Activated naive CD8-positive, alpha-beta T cell treated with anti-CD3 and anti-CD28 coated beads for 36 hours (primary cell): ENCODE results near the gene HOXA3. TPM values are rescaled to one million over a fixed set of nuclear protein-coding genes. Genes with fewer than 3 reads are reported as not detected.

Source experiments
- DNase-seq: peaks from one replicate; pipeline ENCODE4 v3.0.0; 2021
- H3K27ac Mint-ChIP-seq: one replicate; pipeline ENCODE4 v1.8.0; 2022; ENCODE audit warnings: mild to moderate bottlenecking, moderate library complexity, mixed read lengths
- H3K27me3 Mint-ChIP-seq: one replicate; pipeline ENCODE4 v1.8.0; 2022; ENCODE audit warnings: mild to moderate bottlenecking, mixed read lengths
- H3K36me3 Mint-ChIP-seq: one replicate; pipeline ENCODE4 v1.8.0; 2021; ENCODE audit warnings: mild to moderate bottlenecking, mixed read lengths
- H3K4me1 Mint-ChIP-seq: one replicate; pipeline ENCODE4 v1.8.0; 2021; ENCODE audit warnings: mixed read lengths
- H3K4me3 Mint-ChIP-seq: one replicate; pipeline ENCODE4 v1.8.0; 2022; ENCODE audit warnings: mild to moderate bottlenecking, moderate library complexity, mixed read lengths
- H3K9me3 Mint-ChIP-seq: one replicate; pipeline ENCODE4 v1.8.0; 2022; ENCODE audit warnings: mixed read lengths
- total RNA-seq, 2 experiments: library from RNA; stranded (reverse); gene quantifications; one replicate each; pipeline ENCODE4 v1.2.3, GENCODE V29; 2021

HOXA3 gene
- total RNA-seq, 2 experiments from 2014 or later: not detected

DNA sequence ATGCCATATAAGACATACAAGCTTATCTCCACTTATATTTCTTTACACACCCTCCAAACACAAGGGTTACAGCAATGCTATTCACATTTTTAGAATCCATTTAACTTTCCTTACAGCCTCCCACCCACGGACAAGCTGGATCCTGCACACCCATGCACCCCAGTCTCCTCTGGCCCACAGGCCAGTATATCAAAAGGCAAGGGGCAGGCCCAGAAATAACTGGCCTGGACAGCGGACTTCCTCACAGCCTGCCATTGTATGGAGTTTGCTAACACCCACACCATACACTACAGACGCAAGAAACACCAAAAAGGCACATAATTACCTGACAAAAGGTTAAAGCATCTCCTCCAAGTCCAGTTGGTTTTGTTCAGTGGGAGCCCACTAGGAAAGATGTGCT lies 33.8 kb downstream of the HOXA3 start:
- no peak overlapping the region for H3K27ac Mint-ChIP-seq
- peaks cover 3% of the 10 kb centered on the region for H3K27me3 Mint-ChIP-seq
- H3K9me3 Mint-ChIP-seq: no peaks in the 10 kb centered on the region
- H3K4me1 Mint-ChIP-seq: no peaks in the 10 kb centered on the region
- DNase-seq: no peak
- no peak overlapping the region for H3K4me3 Mint-ChIP-seq
- H3K36me3 Mint-ChIP-seq: no peaks in the 10 kb centered on the region

DNA sequence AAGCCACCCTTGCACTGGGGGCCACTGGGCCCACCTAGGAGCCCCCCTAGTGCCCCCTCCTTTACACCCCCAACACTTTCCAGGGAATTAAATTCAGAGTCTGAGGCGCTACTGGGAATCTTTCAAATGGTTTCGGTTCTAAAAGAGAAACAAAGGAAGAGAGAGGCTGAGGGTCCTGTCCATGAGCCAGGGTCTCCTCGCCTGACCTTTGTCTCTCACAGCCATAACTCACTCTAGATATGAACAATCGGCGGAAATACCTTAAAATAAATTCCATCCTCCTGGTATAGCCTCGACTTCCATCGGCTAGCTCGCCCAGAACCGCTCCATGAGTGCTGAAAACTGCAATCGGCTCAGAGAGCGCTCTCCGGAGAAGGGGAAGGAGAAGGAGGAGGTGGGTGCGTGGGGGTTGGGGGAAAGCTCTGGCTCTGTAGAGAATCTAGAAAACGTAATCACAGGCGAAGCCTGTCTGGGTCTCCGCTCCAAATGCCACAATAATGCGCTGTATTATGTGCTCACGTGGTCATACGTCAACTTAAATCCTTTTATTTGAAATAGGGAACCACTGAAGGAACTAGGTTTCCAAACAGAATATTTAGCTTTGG lies 34.4 kb downstream of the HOXA3 start:
- no peaks in the 10 kb centered on the region for H3K36me3 Mint-ChIP-seq
- H3K4me1 Mint-ChIP-seq: no peaks in the 10 kb centered on the region
- DNase-seq: no peak
- H3K4me3 Mint-ChIP-seq: no peak overlapping the region
- peaks cover 3% of the 10 kb centered on the region for H3K27me3 Mint-ChIP-seq
- no peak overlapping the region for H3K27ac Mint-ChIP-seq
- H3K9me3 Mint-ChIP-seq: no peaks in the 10 kb centered on the region

DNA sequence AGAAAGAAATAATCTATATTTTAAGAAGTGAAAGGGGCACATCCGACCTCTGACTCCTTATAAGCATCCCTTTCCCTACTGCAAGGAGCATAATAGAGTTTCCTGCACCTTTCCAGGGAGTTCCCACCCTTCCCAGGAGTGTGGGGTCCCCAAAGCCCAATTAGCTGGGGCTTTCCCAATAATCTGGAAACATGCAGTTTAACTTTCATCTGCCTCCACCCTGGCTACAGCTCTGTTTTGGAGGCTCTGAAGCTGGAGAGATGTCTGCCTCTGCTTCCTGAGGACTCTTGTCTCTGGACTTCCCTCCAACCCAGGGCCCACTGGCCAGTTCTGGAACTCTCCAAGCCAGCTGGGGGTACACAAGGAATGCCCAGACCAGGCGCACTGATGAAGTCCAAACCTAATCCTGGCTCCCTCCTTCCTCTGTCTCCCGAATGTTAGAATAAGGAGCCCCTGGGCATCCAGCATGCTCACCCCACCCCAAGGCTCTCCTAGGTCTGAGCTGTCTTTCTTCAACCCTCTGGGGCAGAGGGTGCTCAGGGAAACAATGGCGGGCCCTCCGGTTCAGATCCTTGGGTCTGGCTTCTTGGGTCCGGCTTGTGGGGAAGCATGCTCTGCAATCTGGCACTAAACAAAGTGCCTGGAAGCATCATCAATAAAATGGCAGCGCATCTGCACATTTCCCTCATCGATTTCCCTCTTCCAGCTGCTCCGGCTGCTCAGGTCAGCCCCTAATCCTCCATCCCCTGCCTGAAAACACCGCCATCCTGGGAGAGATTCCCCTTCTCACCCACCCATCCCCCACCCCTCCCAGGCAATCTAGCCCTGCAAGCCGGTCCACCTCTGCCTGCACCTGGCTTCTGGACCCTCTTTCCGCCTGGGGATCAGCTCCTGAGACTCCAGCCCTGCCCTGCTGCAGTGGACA lies 35.2 kb downstream of the HOXA3 start:
- DNase-seq: no peak
- peaks cover 3% of the 10 kb centered on the region for H3K27me3 Mint-ChIP-seq
- H3K36me3 Mint-ChIP-seq: no peaks in the 10 kb centered on the region
- H3K9me3 Mint-ChIP-seq: no peaks in the 10 kb centered on the region
- H3K4me1 Mint-ChIP-seq: no peaks in the 10 kb centered on the region
- no peak overlapping the region for H3K4me3 Mint-ChIP-seq
- H3K27ac Mint-ChIP-seq: no peak overlapping the region

DNA sequence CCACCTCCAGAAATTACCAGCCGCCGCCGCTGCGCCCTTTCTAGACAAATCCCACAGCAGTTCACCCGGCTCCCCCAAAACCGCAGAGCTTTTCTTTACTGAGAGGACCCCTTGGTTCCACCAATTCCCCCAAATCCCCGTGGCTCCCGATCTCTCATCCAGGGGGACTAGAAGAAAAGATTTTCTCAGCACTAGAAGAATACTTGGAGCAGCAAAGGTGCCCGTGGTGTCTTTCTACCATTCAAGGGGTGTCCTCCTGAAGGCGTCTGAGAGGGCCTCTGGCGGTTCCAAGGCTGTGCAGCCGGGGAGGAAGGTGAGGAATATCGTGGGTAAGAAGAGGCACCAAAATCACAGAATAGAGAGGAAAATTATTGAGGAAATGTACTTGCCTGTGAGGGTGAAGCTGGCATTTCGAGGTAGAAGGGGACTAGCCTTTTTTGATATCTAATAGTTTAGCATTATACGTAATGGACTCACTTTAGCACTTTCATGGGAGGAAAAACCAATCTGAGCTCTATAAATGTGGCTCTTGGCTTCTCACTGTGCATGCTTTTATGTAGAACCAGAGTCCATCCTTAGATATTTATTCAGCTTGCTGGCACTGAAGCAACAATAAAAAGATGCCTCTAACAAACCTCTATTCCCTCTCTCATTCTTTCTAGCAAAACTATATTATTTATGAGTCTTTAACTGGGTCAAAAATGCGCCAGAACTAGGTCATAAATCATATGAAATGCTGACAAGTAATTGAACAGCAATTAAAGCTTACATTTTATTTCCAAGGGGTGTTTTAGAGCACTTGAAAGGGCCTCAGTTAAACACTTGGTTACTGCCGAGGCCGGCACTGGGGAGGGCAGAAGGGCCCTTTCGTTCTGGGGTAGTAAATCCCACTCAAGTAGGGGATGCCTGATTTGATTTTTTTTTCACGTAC lies 36.1 kb downstream of the HOXA3 start:
- H3K4me1 Mint-ChIP-seq: no peaks in the 10 kb centered on the region
- H3K9me3 Mint-ChIP-seq: no peaks in the 10 kb centered on the region
- H3K27ac Mint-ChIP-seq: no peak overlapping the region
- no peaks in the 10 kb centered on the region for H3K36me3 Mint-ChIP-seq
- DNase-seq: no peak
- no peak overlapping the region for H3K4me3 Mint-ChIP-seq
- H3K27me3 Mint-ChIP-seq: peaks cover 6% of the 10 kb centered on the region

DNA sequence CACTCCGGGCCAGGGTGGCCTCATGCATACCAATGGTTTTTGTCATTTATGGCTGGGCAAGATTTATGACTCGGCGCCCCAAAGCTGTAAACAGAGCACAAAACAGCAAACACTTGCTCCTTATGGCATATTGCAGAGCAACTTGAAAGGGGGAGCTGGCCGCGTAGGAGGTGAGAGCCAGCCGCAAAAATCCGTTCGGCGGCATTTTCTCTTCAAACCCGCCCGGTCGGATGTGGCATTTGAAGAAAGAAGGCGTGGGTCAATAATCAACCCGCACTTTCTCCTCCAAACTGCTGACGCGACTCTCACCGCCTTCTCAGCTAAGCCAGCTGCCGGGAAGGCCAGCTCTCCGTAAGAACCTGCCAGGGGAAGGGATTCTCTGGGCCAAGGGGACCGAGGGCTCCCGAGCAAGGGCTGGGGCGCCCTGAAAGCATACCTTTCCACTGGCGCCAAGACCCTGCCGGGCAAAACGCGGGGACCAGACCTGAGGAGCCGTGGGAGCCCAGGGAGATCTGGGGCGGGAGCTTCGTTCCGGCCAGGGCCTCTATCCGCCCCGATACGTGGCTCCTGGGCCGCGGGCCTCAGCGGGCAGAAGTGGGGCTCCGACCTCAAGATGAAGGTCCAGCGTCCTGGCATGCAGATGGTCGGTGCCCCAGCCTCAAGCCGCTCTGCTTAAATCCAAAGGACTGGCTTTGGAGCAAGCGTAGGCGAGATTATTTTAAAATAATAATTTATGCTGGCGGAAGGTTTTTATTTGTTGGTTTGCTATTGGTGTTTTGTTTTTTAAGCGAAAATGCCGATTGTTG lies 37.0 kb downstream of the HOXA3 start:
- Mint-ChIP-seq H3K4me1 (no peaks in the 10 kb centered on the region), H3K27ac (no peak overlapping the region), H3K27me3 (peaks cover 6% of the 10 kb centered on the region), H3K4me3 (no peak overlapping the region), H3K36me3 (no peaks in the 10 kb centered on the region), H3K9me3 (no peaks in the 10 kb centered on the region)
- DNase-seq: no peak

DNA sequence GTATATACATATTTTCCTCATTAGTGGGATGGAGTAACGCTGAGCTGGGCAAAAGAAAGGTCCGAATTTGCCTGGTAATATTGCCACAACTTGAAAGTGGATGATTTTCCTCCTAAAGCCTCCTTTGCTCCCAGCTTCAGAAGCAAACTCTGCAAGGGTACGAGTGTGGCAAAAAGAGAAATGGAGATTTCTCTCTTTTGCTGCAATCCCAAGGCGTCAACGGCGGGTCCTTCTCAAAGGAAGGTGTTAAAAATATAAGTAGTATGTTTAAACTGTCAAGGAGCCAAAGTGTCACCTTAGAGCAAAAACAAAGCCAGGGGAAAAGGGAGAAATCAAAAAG lies 37.5 kb downstream of the HOXA3 start:
- H3K27ac Mint-ChIP-seq: no peak overlapping the region

DNA sequence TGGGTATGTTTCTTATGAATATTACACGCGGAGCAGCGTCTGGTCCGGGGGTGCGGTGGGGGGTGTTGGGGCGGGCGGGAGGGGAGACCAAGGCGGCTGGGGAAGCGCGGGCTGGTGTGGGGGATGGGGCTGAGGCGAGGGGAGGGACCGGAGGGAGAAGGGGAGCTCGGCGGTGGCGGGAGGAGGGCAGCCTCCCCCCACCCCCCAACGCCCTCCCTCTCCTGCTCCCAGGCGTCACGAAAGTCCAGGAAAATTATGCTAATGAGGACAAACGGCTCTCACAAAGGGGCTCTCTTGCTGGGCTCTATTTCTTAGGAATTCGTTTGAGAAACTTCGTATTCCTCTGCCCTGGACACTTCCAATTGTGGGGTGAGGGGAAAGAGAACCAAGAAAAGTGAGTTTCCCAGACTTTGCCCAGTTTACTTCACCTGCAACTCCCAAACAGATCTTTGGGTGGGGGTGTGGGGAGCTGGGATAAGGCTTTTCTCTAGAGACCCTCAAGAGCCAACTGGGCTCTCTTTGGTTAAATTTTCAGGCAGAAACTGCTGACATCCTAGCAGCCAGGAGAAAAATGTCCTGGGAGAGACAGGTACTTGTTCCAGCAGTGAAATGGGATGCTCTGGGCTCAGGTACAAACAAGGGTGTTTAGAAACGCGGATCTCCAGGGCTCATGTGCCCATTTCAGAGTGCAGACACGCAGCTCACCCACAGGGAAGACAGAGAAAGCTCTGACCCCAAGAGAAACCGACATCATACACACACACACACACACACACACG lies 38.2 kb downstream of the HOXA3 start:
- Mint-ChIP-seq H3K4me1 (no peaks in the 10 kb centered on the region), H3K4me3 (no peak overlapping the region), H3K9me3 (no peaks in the 10 kb centered on the region), H3K27ac (no peak overlapping the region), H3K27me3 (peaks cover 6% of the 10 kb centered on the region), H3K36me3 (no peaks in the 10 kb centered on the region)
- no peak for DNase-seq

More for the DNA sequence above, 37.5 kb downstream of the HOXA3 start:
- Mint-ChIP-seq H3K9me3 (no peaks in the 10 kb centered on the region), H3K4me1 (no peaks in the 10 kb centered on the region), H3K27me3 (peaks cover 6% of the 10 kb centered on the region), H3K4me3 (no peak overlapping the region), H3K36me3 (no peaks in the 10 kb centered on the region)
- DNase-seq: no peak

DNA sequence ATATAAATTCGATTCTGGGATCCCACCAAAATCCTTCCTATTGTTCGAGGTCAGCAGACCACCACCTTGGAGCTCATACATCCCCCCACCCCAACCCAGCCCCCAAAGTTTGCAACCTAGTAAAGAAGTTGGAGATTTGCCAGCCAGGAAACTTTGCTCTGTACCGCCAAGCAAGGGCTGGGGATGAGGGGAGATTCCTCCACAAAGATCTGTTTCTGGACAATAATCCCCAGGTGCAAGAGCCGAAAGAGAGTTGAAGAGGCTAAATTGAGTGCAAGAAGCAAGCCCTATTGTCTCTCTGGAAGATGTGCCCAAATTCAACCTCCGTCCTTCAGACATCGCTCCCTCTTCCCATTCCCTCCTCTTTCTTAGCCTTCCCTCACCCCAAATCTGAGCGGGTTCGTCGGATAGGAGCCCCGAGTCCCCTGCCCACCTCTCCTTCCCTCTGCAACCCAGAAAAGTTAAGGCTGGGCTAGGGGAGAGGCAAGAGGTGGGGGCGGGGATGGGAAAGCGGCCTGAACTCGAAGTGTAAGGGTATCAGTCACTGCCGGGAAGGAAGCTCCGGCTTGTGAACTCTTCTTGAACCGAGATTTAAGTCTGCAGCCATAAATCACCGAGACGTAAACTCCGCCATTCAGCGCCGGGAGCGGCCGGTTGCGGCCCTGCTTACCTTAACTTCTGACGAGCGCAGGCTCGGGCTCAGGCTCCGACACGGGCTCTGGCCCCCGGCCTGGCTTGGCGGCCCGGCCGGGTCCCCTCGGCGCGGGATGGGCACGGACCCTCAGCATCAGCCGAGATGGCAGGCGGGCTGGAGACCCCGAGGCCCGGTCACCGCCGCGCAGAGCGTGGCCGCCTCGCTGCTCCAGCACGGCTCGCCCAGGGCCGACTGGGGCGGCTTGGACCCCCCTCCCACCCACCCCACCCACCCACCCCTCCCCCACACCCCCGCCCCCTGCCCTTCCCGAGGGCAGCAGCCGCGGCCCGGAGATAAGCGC lies 39.1 kb downstream of the HOXA3 start:
- Mint-ChIP-seq H3K27ac (no peak overlapping the region), H3K27me3 (peaks cover 6% of the 10 kb centered on the region), H3K9me3 (no peaks in the 10 kb centered on the region), H3K4me1 (no peaks in the 10 kb centered on the region), H3K4me3 (no peak overlapping the region), H3K36me3 (no peaks in the 10 kb centered on the region)
- no peak for DNase-seq

DNA sequence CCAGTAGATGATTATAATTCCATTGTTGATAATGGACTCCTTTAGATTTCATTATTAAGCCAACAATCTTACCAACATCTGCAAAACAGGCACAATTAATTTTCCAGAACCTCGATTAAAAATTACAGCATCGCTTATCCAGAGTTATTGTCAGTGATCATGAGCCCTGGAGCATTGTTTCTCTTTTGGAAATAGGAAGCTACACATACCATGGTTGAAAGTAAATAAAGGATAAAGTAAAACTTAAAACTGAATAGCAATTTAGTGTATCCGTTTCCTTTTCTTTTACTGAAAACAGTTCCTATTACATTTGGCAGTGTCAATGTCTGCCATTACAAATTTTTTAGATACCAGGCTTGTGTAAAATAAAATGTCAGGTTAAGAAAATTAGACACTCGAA lies 40.0 kb downstream of the HOXA3 start:
- DNase-seq: no peak
- no peaks in the 10 kb centered on the region for H3K36me3 Mint-ChIP-seq
- peaks cover 2% of the 10 kb centered on the region for H3K27me3 Mint-ChIP-seq
- no peaks in the 10 kb centered on the region for H3K9me3 Mint-ChIP-seq
- H3K4me1 Mint-ChIP-seq: no peaks in the 10 kb centered on the region
- no peak overlapping the region for H3K27ac Mint-ChIP-seq
- no peak overlapping the region for H3K4me3 Mint-ChIP-seq

DNA sequence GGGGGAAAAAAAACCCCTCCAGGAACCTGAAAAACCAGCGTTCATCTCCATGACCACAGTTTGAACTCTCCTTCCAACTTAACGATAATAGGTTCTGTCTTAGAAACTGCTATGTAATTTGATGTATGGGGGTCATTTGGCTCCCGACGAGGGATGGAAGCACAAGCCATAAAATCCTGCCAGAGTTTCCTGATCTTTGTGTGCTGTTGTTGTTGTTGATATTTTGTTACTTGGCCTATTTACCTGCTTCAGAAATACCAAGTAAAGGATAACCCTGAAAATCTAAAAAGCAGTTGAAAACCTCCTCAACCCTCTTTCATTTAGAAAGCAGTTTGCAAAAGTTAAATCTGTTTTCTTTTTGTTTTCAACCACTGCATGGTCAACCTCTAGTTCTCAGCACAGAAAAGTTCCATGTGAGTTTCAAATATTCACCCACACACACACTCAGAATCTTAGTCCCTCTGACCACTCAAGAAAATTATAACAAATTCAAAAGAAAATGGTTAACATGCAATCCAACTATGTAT lies 40.6 kb downstream of the HOXA3 start:
- Mint-ChIP-seq H3K36me3 (no peaks in the 10 kb centered on the region), H3K27ac (no peak overlapping the region), H3K9me3 (no peaks in the 10 kb centered on the region), H3K27me3 (peaks cover 2% of the 10 kb centered on the region), H3K4me3 (no peak overlapping the region), H3K4me1 (no peaks in the 10 kb centered on the region)
- no peak for DNase-seq

DNA sequence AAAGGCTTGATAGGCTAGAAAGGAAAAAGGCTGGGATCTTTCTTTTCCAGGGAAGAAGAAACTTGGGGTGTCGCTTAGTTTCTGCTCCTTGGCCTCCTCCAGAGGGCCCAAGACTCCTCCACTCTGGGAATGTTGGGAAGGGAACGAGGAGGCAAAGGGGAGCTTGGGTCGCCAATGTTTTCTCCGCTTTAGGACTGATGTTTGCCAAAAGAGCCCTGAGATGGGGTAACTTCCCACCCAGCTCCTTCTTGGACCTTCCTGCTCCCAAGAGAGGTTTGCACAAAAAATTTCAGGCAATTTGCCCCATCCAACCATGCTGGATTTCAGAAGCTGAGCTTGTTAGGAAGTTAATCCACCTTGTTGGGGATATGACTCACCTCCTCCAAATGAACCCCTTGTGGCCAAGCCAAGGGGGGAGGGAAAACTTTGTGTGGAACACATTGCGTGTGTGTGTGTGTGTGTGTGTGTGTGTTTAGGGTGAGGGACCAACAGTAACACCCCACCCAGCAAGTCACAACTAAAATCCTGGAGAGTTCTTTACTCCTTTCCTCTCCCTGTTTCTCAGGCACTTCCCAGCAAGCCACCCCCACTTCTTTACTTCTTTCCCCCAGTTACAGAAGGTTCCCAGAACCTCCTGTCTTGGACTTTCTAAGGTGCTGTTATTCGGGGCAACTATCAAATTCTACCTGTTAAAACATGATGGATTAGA lies 41.2 kb downstream of the HOXA3 start:
- peaks cover 3% of the 10 kb centered on the region for H3K27me3 Mint-ChIP-seq
- no peaks in the 10 kb centered on the region for H3K9me3 Mint-ChIP-seq
- no peaks in the 10 kb centered on the region for H3K4me1 Mint-ChIP-seq
- no peaks in the 10 kb centered on the region for H3K36me3 Mint-ChIP-seq
- no peak overlapping the region for H3K27ac Mint-ChIP-seq
- no peak overlapping the region for H3K4me3 Mint-ChIP-seq
- no peak for DNase-seq

DNA sequence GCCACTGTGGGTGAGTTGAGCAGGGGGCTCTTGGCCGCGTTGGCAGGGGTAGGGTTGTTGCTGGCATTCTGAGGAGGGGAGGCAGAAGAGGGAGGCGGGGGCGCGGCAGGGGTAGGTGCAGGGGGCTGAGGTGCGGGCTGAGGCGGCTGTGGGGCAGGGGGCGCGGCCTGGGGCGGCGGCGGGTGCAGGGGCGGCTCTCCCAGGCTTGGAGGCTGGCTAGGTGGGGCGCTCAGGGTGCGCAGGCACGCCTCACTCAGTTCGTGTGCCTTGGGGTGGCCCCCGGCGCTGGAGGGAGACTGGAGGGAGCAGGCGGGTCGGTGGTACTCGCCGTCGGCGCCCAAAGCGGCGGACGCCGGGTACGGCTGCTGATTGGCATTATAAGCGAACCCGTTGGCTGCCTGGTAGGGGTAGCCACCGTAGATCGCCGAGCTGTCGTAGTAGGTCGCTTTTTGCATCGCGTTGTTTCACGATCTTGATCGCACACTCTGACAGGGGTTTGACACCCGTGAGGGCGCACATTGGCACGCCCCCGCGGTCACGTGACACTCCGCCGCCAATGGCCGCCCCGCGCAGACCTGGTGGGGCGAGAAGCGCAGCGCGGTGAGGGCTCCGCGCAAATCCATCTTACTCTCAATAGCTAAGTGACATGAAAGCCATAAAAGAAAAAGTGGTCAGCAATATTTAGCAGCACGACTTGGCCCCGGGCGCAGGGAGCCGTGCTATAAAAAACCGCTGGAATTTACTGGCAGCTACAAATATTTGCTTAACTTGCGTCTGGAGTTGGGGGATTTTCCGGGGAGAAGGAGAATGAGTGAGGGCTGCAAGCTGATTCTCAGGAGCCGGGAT lies 42.0 kb downstream of the HOXA3 start:
- Mint-ChIP-seq H3K4me3 (no peak overlapping the region), H3K4me1 (no peaks in the 10 kb centered on the region), H3K27me3 (peaks cover 11% of the 10 kb centered on the region), H3K36me3 (no peaks in the 10 kb centered on the region), H3K27ac (no peak overlapping the region), H3K9me3 (no peaks in the 10 kb centered on the region)
- no peak for DNase-seq
